DND-41 (cell line): ENCODE data around the gene ZNF106.

Source experiments
- CTCF ChIP-seq: IDR thresholded peaks from 2 replicates; pipeline ENCODE4 v1.5.1; 2012; ENCODE audit warnings: borderline replicate concordance, low read length, moderate library complexity, mild to moderate bottlenecking; ENCODE audit not compliant: poor library complexity, severe bottlenecking; ENCODE audit errors: extremely low read depth
- EZH2 ChIP-seq: IDR thresholded peaks from 3 replicates; pipeline ENCODE4 v1.6.1; 2012; ENCODE audit warnings: borderline replicate concordance, low read depth, mild to moderate bottlenecking, moderate library complexity, low read length, inconsistent platforms; ENCODE audit not compliant: severe bottlenecking

DNA sequence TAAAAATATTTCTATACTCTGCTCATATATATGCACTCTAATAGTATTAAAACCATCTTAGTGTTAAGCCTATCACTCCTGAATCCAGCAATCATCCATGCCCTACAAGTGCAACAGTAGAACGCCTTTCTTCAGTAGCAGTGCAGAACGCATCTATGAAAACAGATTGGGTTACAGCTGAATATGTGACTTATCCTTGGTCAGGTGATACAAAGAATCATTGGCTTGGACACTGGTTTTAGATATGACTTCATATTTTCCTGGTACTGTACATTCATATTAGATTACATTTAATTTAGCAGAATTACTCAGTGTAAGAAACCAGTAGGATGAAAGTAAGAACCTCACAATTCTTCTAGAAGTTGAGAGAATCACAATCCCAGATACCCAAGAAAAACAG lies 43.3 kb downstream of the ZNF106 start:
- no peak for TF ChIP-seq CTCF
- no peak for TF ChIP-seq EZH2
